ENCODE results near the gene SLC24A3. TPM values are rescaled to one million over a fixed set of nuclear protein-coding genes. Genes with fewer than 3 reads are reported as not detected.

SLC24A3 gene
- total RNA-seq, 1 donor from 2014 or later = not detected

DNA sequence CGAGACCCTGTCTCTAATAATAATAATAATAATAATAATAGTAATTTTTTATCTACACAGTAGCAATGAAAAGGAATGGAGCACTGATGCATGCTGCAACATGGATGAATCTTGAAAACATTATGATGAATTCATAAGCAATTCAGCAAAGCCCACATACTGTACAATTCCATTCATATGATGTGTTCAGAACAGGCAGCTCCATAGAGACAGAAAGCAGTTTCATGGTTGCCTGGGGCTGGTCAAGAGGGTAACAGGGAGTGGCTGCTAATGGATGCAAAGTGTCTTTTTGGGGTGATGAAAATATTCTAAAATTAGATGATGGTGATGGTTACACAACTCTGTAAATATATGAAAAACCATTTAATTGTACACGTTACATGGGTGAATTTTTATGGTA lies 43.6 kb downstream of the SLC24A3 start:
- ChIA-PET POLR2A (no interaction called here), CTCF (no interaction called here)
- Mint-ChIP-seq H3K27ac (no peak overlapping the region), H3K27me3 (no peaks in the 10 kb centered on the region), H3K9me3 (no peaks in the 10 kb centered on the region), H3K4me1 (no peaks in the 10 kb centered on the region), H3K36me3 (ENCODE audit: low read depth) (no peaks in the 10 kb centered on the region), H3K4me3 (no peak overlapping the region)
- ATAC-seq (ENCODE audit: low read depth) (no peak), DNase-seq (no peak)
- TF ChIP-seq CTCF (IDR thresholded peaks at IDR 0.05) = no peak
- intact Hi-C loops (cut with micrococcal nuclease) = no loop called here

- TF ChIP-seq CTCF (IDR thresholded peaks at IDR 0.05) = no peak
- Mint-ChIP-seq H3K9me3 (no peaks in the 10 kb centered on the region), H3K4me3 (no peak overlapping the region), H3K4me1 (no peaks in the 10 kb centered on the region), H3K27ac (no peak overlapping the region), H3K27me3 (no peaks in the 10 kb centered on the region), H3K36me3 (ENCODE audit: low read depth) (no peaks in the 10 kb centered on the region)
- ChIA-PET CTCF (interaction anchor here (0.7 kb wide), 1 partner anchor 50 kb away, joined by 4 read pairs; no protein-coding TSS in a partner anchor), POLR2A (no interaction called here)
- ATAC-seq (ENCODE audit: low read depth) (no peak), DNase-seq (no peak)
- intact Hi-C loops (cut with micrococcal nuclease) = no loop called here
These were observed 44.6 kb downstream of the SLC24A3 start for GRCh38 chr20:19256906-19257595.

DNA sequence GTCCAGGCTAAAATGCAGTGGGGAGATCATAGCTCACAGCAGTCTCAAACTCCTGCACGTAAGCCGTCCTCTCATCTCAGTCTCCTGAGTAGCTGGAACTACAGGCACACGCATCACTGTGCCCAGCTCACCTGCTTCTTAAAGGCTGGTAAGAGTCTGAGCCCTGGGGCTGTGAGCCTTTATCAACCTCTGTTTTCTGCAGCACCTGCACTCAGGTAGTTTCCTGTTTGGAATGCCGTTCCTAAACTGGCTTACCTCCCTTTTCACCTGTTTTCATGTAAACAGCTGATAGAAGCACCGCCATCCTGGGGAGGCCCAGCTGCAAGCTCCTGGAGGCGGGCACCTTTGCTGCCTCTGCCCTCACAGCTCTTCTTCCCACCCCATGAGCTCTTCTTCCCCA lies 45.4 kb downstream of the SLC24A3 start:
- H3K9me3 Mint-ChIP-seq = no peaks in the 10 kb centered on the region
- H3K36me3 Mint-ChIP-seq (ENCODE audit: low read depth) = no peaks in the 10 kb centered on the region
- ChIA-PET POLR2A (no interaction called here), CTCF (no interaction called here)
- no peak for TF ChIP-seq CTCF (IDR thresholded peaks at IDR 0.05)
- no peak overlapping the region for H3K4me3 Mint-ChIP-seq
- DNase-seq (no peak), ATAC-seq (ENCODE audit: low read depth) (no peak)
- intact Hi-C loops (cut with micrococcal nuclease) = no loop called here
- no peaks in the 10 kb centered on the region for H3K27me3 Mint-ChIP-seq
- no peaks in the 10 kb centered on the region for H3K4me1 Mint-ChIP-seq
- H3K27ac Mint-ChIP-seq = no peak overlapping the region

DNA sequence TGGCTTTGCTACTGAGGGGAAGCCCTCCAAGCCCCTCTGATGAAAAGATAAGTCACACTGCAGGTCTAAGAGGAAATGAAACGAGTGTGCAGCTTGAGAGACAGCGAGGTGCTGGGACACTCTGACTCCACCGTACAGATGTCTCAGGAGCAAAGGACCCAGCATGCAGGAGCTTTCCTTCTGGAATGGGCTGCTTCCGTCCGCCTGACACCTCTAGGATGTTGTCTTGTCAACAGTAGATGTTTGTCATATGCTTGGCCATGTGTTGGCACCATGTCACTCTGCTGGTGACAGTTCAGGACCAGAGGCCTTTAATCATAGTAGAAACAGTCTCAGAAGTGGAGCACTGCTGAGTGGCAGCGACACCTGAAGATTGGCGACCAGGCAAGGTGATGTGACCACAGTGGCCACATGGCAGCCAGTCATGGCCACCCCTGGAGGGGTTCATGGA lies 46.7 kb downstream of the SLC24A3 start:
- Mint-ChIP-seq H3K27me3 (no peaks in the 10 kb centered on the region), H3K4me3 (no peak overlapping the region), H3K27ac (no peak overlapping the region), H3K4me1 (no peaks in the 10 kb centered on the region), H3K9me3 (no peaks in the 10 kb centered on the region), H3K36me3 (ENCODE audit: low read depth) (no peaks in the 10 kb centered on the region)
- DNase-seq = no peak
- intact Hi-C loops (cut with micrococcal nuclease) = no loop called here
- no peak for TF ChIP-seq CTCF (IDR thresholded peaks at IDR 0.05)
- ChIA-PET CTCF (no interaction called here), POLR2A (no interaction called here)
- ATAC-seq (ENCODE audit: low read depth) = no peak

- ChIA-PET CTCF (no interaction called here), POLR2A (no interaction called here)
- DNase-seq = no peak
- H3K27me3 Mint-ChIP-seq = peaks cover 1% of the 10 kb centered on the region
- H3K36me3 Mint-ChIP-seq (ENCODE audit: low read depth) = no peaks in the 10 kb centered on the region
- intact Hi-C loops (cut with micrococcal nuclease) = no loop called here
- no peak overlapping the region for H3K4me3 Mint-ChIP-seq
- H3K9me3 Mint-ChIP-seq = no peaks in the 10 kb centered on the region
- no peak overlapping the region for H3K27ac Mint-ChIP-seq
- TF ChIP-seq CTCF (IDR thresholded peaks at IDR 0.05) = no peak
- no peak for ATAC-seq (ENCODE audit: low read depth)
- no peaks in the 10 kb centered on the region for H3K4me1 Mint-ChIP-seq
These were observed 48.1 kb downstream of the SLC24A3 start for GRCh38 chr20:19260412-19261090.
